ENCODE measurements around the gene SRD5A3. TPM values are rescaled to one million over a fixed set of nuclear protein-coding genes. Genes with fewer than 3 reads are reported as not detected.

SRD5A3 gene
- total RNA-seq, 1 donor, result 2.7 TPM

GRCh38 chr4:55380576-55380975 is 34.5 kb downstream of the SRD5A3 start:
- Histone ChIP-seq H3K9me3 (ENCODE audit: low read depth, low read length) (no peaks in the 10 kb centered on the region), H3K27me3 (ENCODE audit: insufficient read depth, low read length) (no peaks in the 10 kb centered on the region), H3K4me3 (ENCODE audit: low read length) (no peak overlapping the region), H3K4me1 (ENCODE audit: insufficient read depth, low read length) (no peaks in the 10 kb centered on the region)

GRCh38 chr4:55381502-55381901 is 35.5 kb downstream of the SRD5A3 start:
- Histone ChIP-seq H3K4me3 (ENCODE audit: low read length) (no peak overlapping the region), H3K9me3 (ENCODE audit: low read depth, low read length) (no peaks in the 10 kb centered on the region), H3K4me1 (ENCODE audit: insufficient read depth, low read length) (no peaks in the 10 kb centered on the region), H3K27me3 (ENCODE audit: insufficient read depth, low read length) (no peaks in the 10 kb centered on the region)

- H3K4me1 ChIP-seq (ENCODE audit: insufficient read depth, low read length), result no peaks in the 10 kb centered on the region
- H3K27me3 ChIP-seq (ENCODE audit: insufficient read depth, low read length), result no peaks in the 10 kb centered on the region
- H3K9me3 ChIP-seq (ENCODE audit: low read depth, low read length), result no peaks in the 10 kb centered on the region
- no peak overlapping the region for H3K4me3 ChIP-seq (ENCODE audit: low read length)
Measured at GRCh38 chr4:55382488-55383003, 36.5 kb downstream of the SRD5A3 start.

- Histone ChIP-seq H3K27me3 (ENCODE audit: insufficient read depth, low read length) (no peaks in the 10 kb centered on the region), H3K4me3 (ENCODE audit: low read length) (no peak overlapping the region), H3K9me3 (ENCODE audit: low read depth, low read length) (no peaks in the 10 kb centered on the region), H3K4me1 (ENCODE audit: insufficient read depth, low read length) (no peaks in the 10 kb centered on the region)
Measured at GRCh38 chr4:55385201-55385649, 39.2 kb downstream of the SRD5A3 start.

GRCh38 chr4:55386073-55386472 is 40.0 kb downstream of the SRD5A3 start:
- no peaks in the 10 kb centered on the region for H3K9me3 ChIP-seq (ENCODE audit: low read depth, low read length)
- H3K27me3 ChIP-seq (ENCODE audit: insufficient read depth, low read length), result no peaks in the 10 kb centered on the region
- H3K4me1 ChIP-seq (ENCODE audit: insufficient read depth, low read length), result no peaks in the 10 kb centered on the region
- no peak overlapping the region for H3K4me3 ChIP-seq (ENCODE audit: low read length)

GRCh38 chr4:55386840-55387239 is 40.8 kb downstream of the SRD5A3 start:
- Histone ChIP-seq H3K9me3 (ENCODE audit: low read depth, low read length) (no peaks in the 10 kb centered on the region), H3K4me1 (ENCODE audit: insufficient read depth, low read length) (no peaks in the 10 kb centered on the region), H3K27me3 (ENCODE audit: insufficient read depth, low read length) (no peaks in the 10 kb centered on the region), H3K4me3 (ENCODE audit: low read length) (no peak overlapping the region)

- no peaks in the 10 kb centered on the region for H3K27me3 ChIP-seq (ENCODE audit: insufficient read depth, low read length)
- peaks cover 27% of the 10 kb centered on the region for H3K4me1 ChIP-seq (ENCODE audit: insufficient read depth, low read length)
- H3K9me3 ChIP-seq (ENCODE audit: low read depth, low read length), result no peaks in the 10 kb centered on the region
- H3K4me3 ChIP-seq (ENCODE audit: low read length), result no peak overlapping the region
Measured at GRCh38 chr4:55393461-55394320, 47.6 kb downstream of the SRD5A3 start.

GRCh38 chr4:55395218-55395528 is 49.1 kb downstream of the SRD5A3 start:
- H3K9me3 ChIP-seq (ENCODE audit: low read depth, low read length), result no peaks in the 10 kb centered on the region
- H3K4me1 ChIP-seq (ENCODE audit: insufficient read depth, low read length), result peaks cover 39% of the 10 kb centered on the region
- no peaks in the 10 kb centered on the region for H3K27me3 ChIP-seq (ENCODE audit: insufficient read depth, low read length)
- H3K4me3 ChIP-seq (ENCODE audit: low read length), result peak overlapping the region; percentile 93

- peak within 1 kb of the TSS; percentile 93 for H3K4me3 ChIP-seq (ENCODE audit: low read length)
- peaks cover 39% of the 10 kb centered on the region for H3K4me1 ChIP-seq (ENCODE audit: insufficient read depth, low read length)
Measured at GRCh38 chr4:55395529-55396307, 49.7 kb downstream of the SRD5A3 start, which contains the start of gene TMEM165. Gene TMEM165 (plus strand): TSS chr4:55395957. CDS start chr4:55396190, 233 bp downstream.

GRCh38 chr4:55396308-55397125 is 50.5 kb downstream of the SRD5A3 start:
- Histone ChIP-seq H3K9me3 (ENCODE audit: low read depth, low read length) (no peaks in the 10 kb centered on the region), H3K4me3 (ENCODE audit: low read length) (peak overlapping the region; percentile 93)

More at GRCh38 chr4:55395529-55396307, 49.7 kb downstream of the SRD5A3 start, which contains the start of gene TMEM165:
- Histone ChIP-seq H3K27me3 (ENCODE audit: insufficient read depth, low read length) (no peaks in the 10 kb centered on the region), H3K9me3 (ENCODE audit: low read depth, low read length) (no peaks in the 10 kb centered on the region)

GRCh38 chr4:55397126-55397436 is 51.0 kb downstream of the SRD5A3 start:
- Histone ChIP-seq H3K4me3 (ENCODE audit: low read length) (peak overlapping the region; percentile 93), H3K27me3 (ENCODE audit: insufficient read depth, low read length) (no peaks in the 10 kb centered on the region), H3K9me3 (ENCODE audit: low read depth, low read length) (no peaks in the 10 kb centered on the region), H3K4me1 (ENCODE audit: insufficient read depth, low read length) (peaks cover 39% of the 10 kb centered on the region)

More at GRCh38 chr4:55396308-55397125, 50.5 kb downstream of the SRD5A3 start:
- Histone ChIP-seq H3K4me1 (ENCODE audit: insufficient read depth, low read length) (peaks cover 39% of the 10 kb centered on the region), H3K27me3 (ENCODE audit: insufficient read depth, low read length) (no peaks in the 10 kb centered on the region)

- Histone ChIP-seq H3K27me3 (ENCODE audit: insufficient read depth, low read length) (no peaks in the 10 kb centered on the region), H3K4me3 (ENCODE audit: low read length) (peak overlapping the region; percentile 93), H3K9me3 (ENCODE audit: low read depth, low read length) (no peaks in the 10 kb centered on the region), H3K4me1 (ENCODE audit: insufficient read depth, low read length) (peaks cover 39% of the 10 kb centered on the region)
Measured at GRCh38 chr4:55397520-55398321, 51.7 kb downstream of the SRD5A3 start.

- Histone ChIP-seq H3K9me3 (ENCODE audit: low read depth, low read length) (no peaks in the 10 kb centered on the region), H3K4me1 (ENCODE audit: insufficient read depth, low read length) (peaks cover 39% of the 10 kb centered on the region), H3K4me3 (ENCODE audit: low read length) (peak overlapping the region; percentile 93), H3K27me3 (ENCODE audit: insufficient read depth, low read length) (no peaks in the 10 kb centered on the region)
Measured at GRCh38 chr4:55398461-55398860, 52.4 kb downstream of the SRD5A3 start.

- H3K4me3 ChIP-seq (ENCODE audit: low read length), result no peak overlapping the region
- no peaks in the 10 kb centered on the region for H3K27me3 ChIP-seq (ENCODE audit: insufficient read depth, low read length)
- H3K9me3 ChIP-seq (ENCODE audit: low read depth, low read length), result no peaks in the 10 kb centered on the region
- H3K4me1 ChIP-seq (ENCODE audit: insufficient read depth, low read length), result peaks cover 39% of the 10 kb centered on the region
Measured at GRCh38 chr4:55398966-55399365, 52.9 kb downstream of the SRD5A3 start.
